GM21529 (cell line): ENCODE results near the gene SLC35F1.

Experiments
- ATAC-seq: cut with Tn5 transposase; IDR thresholded peaks from one replicate; pipeline ENCODE4 v1.9.1; 2021; ENCODE audit not compliant: unreplicated experiment

Gene SLC35F1

GRCh38 chr6:118306392-118307238, 399.6 kb downstream of the SLC35F1 start:
- ATAC-seq = no peak

GRCh38 chr6:118307581-118307980, 400.5 kb downstream of the SLC35F1 start:
- no peak for ATAC-seq

- no peak for ATAC-seq
These were observed 402.5 kb downstream of the SLC35F1 start for GRCh38 chr6:118309337-118310093.

- ATAC-seq = no peak
These were observed 406.1 kb downstream of the SLC35F1 start for GRCh38 chr6:118313208-118313607.

GRCh38 chr6:118313762-118314161, 406.7 kb downstream of the SLC35F1 start:
- no peak for ATAC-seq

- no peak for ATAC-seq
These were observed 409.8 kb downstream of the SLC35F1 start for GRCh38 chr6:118316796-118317384.

- no peak for ATAC-seq
These were observed 410.8 kb downstream of the SLC35F1 start for GRCh38 chr6:118317581-118318563.

- ATAC-seq = no peak
These were observed 411.6 kb downstream of the SLC35F1 start for GRCh38 chr6:118318648-118319047.

GRCh38 chr6:118319416-118319815, 412.4 kb downstream of the SLC35F1 start:
- ATAC-seq = no peak

- ATAC-seq = no peak
These were observed 413.0 kb downstream of the SLC35F1 start for GRCh38 chr6:118319894-118320649.

- no peak for ATAC-seq
These were observed 413.6 kb downstream of the SLC35F1 start for GRCh38 chr6:118320652-118321051.

- ATAC-seq = no peak
These were observed 417.1 kb downstream of the SLC35F1 start for GRCh38 chr6:118324116-118324515.

GRCh38 chr6:118325220-118325860, 418.3 kb downstream of the SLC35F1 start:
- ATAC-seq = no peak

- ATAC-seq = no peak
These were observed 419.6 kb downstream of the SLC35F1 start for GRCh38 chr6:118326712-118327111.

GRCh38 chr6:118327237-118327636, 420.2 kb downstream of the SLC35F1 start:
- no peak for ATAC-seq

GRCh38 chr6:118333772-118334171, 426.7 kb downstream of the SLC35F1 start:
- no peak for ATAC-seq

GRCh38 chr6:118334634-118335033, 427.6 kb downstream of the SLC35F1 start:
- ATAC-seq = no peak

- ATAC-seq = no peak
These were observed 428.3 kb downstream of the SLC35F1 start for GRCh38 chr6:118335325-118335816.

- ATAC-seq = no peak
These were observed 437.1 kb downstream of the SLC35F1 start for GRCh38 chr6:118344014-118344670.
